Loucy (cell line): ENCODE data around the gene PIGX.

Source experiments
- EZH2phosphoT487 ChIP-seq: fragments of 200-600 bp; IDR thresholded peaks from 2 replicates; pipeline ENCODE4 v1.6.1; 2018; ENCODE audit warnings: antibody characterized with exemption, mild to moderate bottlenecking, moderate library complexity, borderline replicate concordance
- TF ChIP-seq, protein P1 (sequence below): fragments of 200-600 bp; sonication (generic); conservative IDR thresholded peaks from 2 replicates; pipeline ENCODE4 v1.5.1; 2014; ENCODE audit warnings: mild to moderate bottlenecking, antibody characterized with exemption, low read length

DNA sequence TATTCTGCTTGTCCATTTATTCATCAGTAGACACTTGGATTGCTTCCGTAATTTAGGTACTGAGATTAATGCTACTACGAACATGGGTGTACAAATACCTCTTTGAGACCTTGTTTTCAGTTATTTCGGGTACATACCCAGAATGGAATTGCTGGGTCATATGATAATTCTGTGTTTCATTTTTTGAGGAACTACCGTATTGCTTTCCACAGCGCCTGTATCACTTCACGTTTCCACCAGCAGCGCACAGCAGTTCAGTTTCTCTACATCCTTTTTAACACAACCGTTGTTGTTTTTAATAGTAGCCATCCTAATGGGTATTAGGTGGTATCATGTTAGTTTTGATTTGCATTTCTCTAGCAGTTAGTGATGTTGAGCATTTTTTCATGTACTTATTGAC lies 36.9 kb downstream of the PIGX start:
- TF ChIP-seq EZH2phosphoT487, result no peak
- TF ChIP-seq, protein P1, sequence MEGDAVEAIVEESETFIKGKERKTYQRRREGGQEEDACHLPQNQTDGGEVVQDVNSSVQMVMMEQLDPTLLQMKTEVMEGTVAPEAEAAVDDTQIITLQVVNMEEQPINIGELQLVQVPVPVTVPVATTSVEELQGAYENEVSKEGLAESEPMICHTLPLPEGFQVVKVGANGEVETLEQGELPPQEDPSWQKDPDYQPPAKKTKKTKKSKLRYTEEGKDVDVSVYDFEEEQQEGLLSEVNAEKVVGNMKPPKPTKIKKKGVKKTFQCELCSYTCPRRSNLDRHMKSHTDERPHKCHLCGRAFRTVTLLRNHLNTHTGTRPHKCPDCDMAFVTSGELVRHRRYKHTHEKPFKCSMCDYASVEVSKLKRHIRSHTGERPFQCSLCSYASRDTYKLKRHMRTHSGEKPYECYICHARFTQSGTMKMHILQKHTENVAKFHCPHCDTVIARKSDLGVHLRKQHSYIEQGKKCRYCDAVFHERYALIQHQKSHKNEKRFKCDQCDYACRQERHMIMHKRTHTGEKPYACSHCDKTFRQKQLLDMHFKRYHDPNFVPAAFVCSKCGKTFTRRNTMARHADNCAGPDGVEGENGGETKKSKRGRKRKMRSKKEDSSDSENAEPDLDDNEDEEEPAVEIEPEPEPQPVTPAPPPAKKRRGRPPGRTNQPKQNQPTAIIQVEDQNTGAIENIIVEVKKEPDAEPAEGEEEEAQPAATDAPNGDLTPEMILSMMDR, result no peak
